ENCODE data around the gene NNAT.

DNA sequence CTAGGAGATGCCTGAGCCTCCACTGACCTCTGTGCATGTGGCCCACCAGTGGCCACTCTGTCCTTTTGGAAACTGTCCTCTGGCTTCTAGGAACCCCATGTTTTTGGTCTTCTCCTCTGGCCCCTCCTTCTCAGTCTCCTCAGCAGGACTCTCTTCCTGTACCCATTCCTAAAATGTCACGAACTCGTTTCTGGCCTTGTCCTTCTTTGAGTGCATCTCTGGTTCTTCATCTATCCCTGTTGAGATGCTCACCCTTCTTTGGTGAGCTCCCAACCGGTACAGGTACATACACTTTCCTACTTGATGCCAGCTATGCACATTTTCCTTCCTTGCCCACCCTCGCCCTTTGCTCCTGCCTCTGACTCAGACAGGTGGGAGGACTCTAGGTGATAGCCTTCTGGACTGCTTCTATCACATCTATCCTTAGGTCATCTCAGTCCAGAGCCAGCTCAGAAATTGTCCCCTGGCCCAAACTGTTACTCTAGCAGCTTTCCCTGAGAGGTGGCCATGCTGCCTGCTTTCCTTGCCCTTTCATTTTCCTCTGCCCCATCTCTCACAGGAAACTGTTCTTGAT, 14.8 kb upstream of the NNAT start:
- TF ChIP-seq, protein P1, sequence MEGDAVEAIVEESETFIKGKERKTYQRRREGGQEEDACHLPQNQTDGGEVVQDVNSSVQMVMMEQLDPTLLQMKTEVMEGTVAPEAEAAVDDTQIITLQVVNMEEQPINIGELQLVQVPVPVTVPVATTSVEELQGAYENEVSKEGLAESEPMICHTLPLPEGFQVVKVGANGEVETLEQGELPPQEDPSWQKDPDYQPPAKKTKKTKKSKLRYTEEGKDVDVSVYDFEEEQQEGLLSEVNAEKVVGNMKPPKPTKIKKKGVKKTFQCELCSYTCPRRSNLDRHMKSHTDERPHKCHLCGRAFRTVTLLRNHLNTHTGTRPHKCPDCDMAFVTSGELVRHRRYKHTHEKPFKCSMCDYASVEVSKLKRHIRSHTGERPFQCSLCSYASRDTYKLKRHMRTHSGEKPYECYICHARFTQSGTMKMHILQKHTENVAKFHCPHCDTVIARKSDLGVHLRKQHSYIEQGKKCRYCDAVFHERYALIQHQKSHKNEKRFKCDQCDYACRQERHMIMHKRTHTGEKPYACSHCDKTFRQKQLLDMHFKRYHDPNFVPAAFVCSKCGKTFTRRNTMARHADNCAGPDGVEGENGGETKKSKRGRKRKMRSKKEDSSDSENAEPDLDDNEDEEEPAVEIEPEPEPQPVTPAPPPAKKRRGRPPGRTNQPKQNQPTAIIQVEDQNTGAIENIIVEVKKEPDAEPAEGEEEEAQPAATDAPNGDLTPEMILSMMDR (conservative IDR thresholded peaks at IDR 0.05): no peak
- no peak for TF ChIP-seq EZH2 (IDR thresholded peaks at IDR 0.05; ENCODE audit: low read depth)

Measured in PC-9 (cell line).